Measurements from ENCODE around the gene TRPM1. TPM values are rescaled to one million over a fixed set of nuclear protein-coding genes. Genes with fewer than 3 reads are reported as not detected.
"Not testable (repeated sequence)": the region's sequence is repeated elsewhere in the genome, so short reads cannot be mapped to it uniquely, and the experiment has no call there.

The TRPM1 gene
- total RNA-seq, 1 donor from 2014 or later, result not detected

DNA sequence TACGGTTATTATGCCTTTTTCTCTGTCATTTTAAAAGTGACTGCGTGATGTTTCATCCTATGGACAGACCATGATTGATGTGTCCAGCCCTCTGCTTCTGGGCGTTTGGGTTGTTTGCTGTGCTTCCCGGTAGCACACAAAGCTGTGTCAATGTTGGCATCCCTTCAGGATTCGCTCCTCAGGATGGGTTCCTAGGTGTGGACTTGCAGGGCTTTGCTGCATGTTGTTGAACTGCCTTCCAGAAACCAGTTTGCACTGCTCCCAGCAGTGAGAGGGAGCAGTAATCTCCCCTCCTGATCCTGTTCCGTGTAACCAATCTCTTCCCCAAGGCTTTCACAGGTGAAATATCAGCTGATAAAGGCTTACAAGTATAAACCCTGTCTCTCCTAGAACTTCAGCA, 787 bp downstream of the TRPM1 start:
- Histone ChIP-seq H3K4me1 (ENCODE audit: control insufficient read depth in 3 of 3, insufficient read depth in 3 of 3, low read length in 3 of 3) (no peaks in the 10 kb centered on the region), H3K9me3 (ENCODE audit: control insufficient read depth in 3 of 3, low read length in 3 of 3) (no peaks in the 10 kb centered on the region), H3K36me3 (ENCODE audit: control insufficient read depth in 3 of 3, insufficient read depth in 3 of 3, low read length in 3 of 3) (no peaks in the 10 kb centered on the region), H3K27me3 (ENCODE audit: control insufficient read depth in 3 of 3, insufficient read depth in 3 of 3, low read length in 3 of 3) (peaks cover 0 to 3% (median 0%) of the 10 kb centered on the region in 3 donors), H3K4me3 (ENCODE audit: low read length in 3 of 3) (no peak overlapping the region), H3K27ac (ENCODE audit: low read depth, low read length) (no peak overlapping the region), H3K9ac (ENCODE audit: low read depth in 1 of 3, low read length in 3 of 3) (no peak overlapping the region)

DNA sequence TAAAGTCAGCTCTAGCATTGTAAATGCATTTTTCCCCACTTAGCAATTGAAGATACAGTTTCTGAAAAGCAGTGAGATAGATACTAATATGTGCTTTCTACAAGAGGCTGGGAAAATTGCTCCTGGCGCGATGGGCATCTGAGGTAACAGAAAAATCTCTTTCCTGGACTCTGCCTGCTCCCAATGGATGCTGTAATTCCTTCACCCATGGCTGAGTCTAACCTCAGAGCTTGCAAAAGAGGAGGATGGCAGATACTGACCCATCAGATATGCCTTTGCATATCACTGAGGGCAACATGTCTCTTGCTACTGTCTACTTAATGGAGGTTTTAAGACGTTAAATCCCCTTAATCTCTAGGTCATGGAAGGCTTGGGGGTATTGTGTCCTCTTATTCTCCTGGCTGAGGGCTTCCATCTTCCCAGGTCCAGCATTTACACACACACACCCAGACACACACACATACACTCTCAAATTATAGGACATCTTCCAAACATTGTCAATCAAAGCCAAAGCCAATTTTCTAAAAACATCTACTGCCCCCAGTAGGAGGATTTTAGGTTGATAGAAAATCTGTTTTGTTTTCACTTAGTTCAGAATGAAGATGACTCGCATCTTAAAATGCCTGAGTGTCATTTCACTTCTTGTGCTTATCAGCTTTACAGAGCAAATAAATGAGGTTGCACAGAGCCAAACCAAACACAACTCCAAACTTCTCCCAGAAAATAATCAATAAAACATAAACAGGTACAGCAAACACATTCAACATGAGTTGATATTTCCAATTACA, 2.4 kb downstream of the TRPM1 start:
- Histone ChIP-seq H3K27me3 (ENCODE audit: control insufficient read depth in 3 of 3, insufficient read depth in 3 of 3, low read length in 3 of 3) (peaks cover 0 to 3% (median 0%) of the 10 kb centered on the region in 3 donors), H3K9me3 (ENCODE audit: control insufficient read depth in 3 of 3, low read length in 3 of 3) (no peaks in the 10 kb centered on the region), H3K4me1 (ENCODE audit: control insufficient read depth in 3 of 3, insufficient read depth in 3 of 3, low read length in 3 of 3) (no peaks in the 10 kb centered on the region), H3K9ac (ENCODE audit: low read depth in 1 of 3, low read length in 3 of 3) (no peak overlapping the region), H3K27ac (ENCODE audit: low read depth, low read length) (no peak overlapping the region), H3K36me3 (ENCODE audit: control insufficient read depth in 3 of 3, insufficient read depth in 3 of 3, low read length in 3 of 3) (no peaks in the 10 kb centered on the region), H3K4me3 (ENCODE audit: low read length in 3 of 3) (no peak overlapping the region)

DNA sequence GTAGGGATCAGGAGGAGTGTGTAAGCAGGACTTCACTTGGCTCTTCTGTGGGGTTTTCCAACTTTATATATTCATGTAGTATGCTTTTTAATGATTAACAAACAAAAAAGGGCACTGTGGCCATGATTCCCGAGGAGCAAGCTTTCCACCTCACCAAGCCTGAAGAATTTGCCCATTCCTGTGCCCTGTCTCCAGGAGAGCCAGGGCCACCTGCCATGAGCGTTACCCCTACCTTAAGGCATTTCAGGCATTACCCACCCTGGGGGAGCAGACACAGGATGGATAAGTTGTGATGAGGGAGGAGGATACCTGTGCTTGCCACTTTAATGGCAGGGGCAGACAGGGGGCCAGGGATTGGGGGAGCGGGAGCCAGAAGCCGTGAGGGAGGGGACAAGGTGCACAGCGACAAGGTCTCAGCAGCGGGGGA, 3.0 kb downstream of the TRPM1 start:
- Histone ChIP-seq H3K36me3 (ENCODE audit: control insufficient read depth in 3 of 3, insufficient read depth in 3 of 3, low read length in 3 of 3) (no peaks in the 10 kb centered on the region), H3K9me3 (ENCODE audit: control insufficient read depth in 3 of 3, low read length in 3 of 3) (no peaks in the 10 kb centered on the region), H3K4me1 (ENCODE audit: control insufficient read depth in 3 of 3, insufficient read depth in 3 of 3, low read length in 3 of 3) (no peaks in the 10 kb centered on the region), H3K27ac (ENCODE audit: low read depth, low read length) (no peak overlapping the region), H3K27me3 (ENCODE audit: control insufficient read depth in 3 of 3, insufficient read depth in 3 of 3, low read length in 3 of 3) (peaks cover 0 to 3% (median 0%) of the 10 kb centered on the region in 3 donors), H3K9ac (ENCODE audit: low read depth in 1 of 3, low read length in 3 of 3) (no peak overlapping the region), H3K4me3 (ENCODE audit: low read length in 3 of 3) (no peak overlapping the region)

DNA sequence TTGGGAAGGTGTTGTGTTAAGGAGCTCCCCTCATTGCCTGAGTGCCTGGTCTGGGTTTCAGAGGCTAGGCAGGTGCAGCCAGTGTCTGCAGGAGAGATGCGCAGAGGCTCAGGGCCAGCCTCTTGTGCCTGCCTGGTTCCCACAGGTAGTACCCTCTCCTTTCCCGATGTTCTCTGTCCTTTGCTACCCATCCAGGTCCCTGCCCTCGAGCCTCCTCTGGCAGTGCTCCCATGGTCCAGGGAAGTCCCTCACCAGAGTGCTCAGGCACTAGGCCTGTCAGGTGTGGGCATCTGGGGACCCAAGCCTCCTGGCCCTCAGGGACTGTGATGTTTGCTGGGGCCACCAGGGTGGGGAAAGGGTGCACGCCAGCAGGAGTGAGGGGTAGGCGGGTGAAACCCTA, 5.0 kb downstream of the TRPM1 start:
- H3K27ac ChIP-seq (ENCODE audit: low read depth, low read length), result no peak overlapping the region

GRCh38 chr15:31091481-31091880, 10.0 kb downstream of the TRPM1 start:
- Histone ChIP-seq H3K27me3 (ENCODE audit: control insufficient read depth in 3 of 3, insufficient read depth in 3 of 3, low read length in 3 of 3) (peaks cover 0 to 2% (median 0%) of the 10 kb centered on the region in 3 donors), H3K9me3 (ENCODE audit: control insufficient read depth in 3 of 3, low read length in 3 of 3) (no peaks in the 10 kb centered on the region), H3K4me1 (ENCODE audit: control insufficient read depth in 3 of 3, insufficient read depth in 3 of 3, low read length in 3 of 3) (no peaks in the 10 kb centered on the region), H3K4me3 (ENCODE audit: low read length in 3 of 3) (no peak overlapping the region), H3K9ac (ENCODE audit: low read depth in 1 of 3, low read length in 3 of 3) (no peak overlapping the region), H3K36me3 (ENCODE audit: control insufficient read depth in 3 of 3, insufficient read depth in 3 of 3, low read length in 3 of 3) (no peaks in the 10 kb centered on the region), H3K27ac (ENCODE audit: low read depth, low read length) (no peak overlapping the region)

More for the DNA sequence above, 5.0 kb downstream of the TRPM1 start:
- H3K4me1 ChIP-seq (ENCODE audit: control insufficient read depth in 3 of 3, insufficient read depth in 3 of 3, low read length in 3 of 3), result no peaks in the 10 kb centered on the region
- no peaks in the 10 kb centered on the region for H3K9me3 ChIP-seq (ENCODE audit: control insufficient read depth in 3 of 3, low read length in 3 of 3)
- H3K27me3 ChIP-seq (ENCODE audit: control insufficient read depth in 3 of 3, insufficient read depth in 3 of 3, low read length in 3 of 3), result peaks cover 0 to 3% (median 0%) of the 10 kb centered on the region in 3 donors
- no peaks in the 10 kb centered on the region for H3K36me3 ChIP-seq (ENCODE audit: control insufficient read depth in 3 of 3, insufficient read depth in 3 of 3, low read length in 3 of 3)
- no peak overlapping the region for H3K4me3 ChIP-seq (ENCODE audit: low read length in 3 of 3)
- no peak overlapping the region for H3K9ac ChIP-seq (ENCODE audit: low read depth in 1 of 3, low read length in 3 of 3)

GRCh38 chr15:31090766-31091165, 10.8 kb downstream of the TRPM1 start:
- H3K4me3 ChIP-seq (ENCODE audit: low read length in 3 of 3), result no peak overlapping the region
- H3K36me3 ChIP-seq (ENCODE audit: control insufficient read depth in 3 of 3, insufficient read depth in 3 of 3, low read length in 3 of 3), result no peaks in the 10 kb centered on the region
- H3K27me3 ChIP-seq (ENCODE audit: control insufficient read depth in 3 of 3, insufficient read depth in 3 of 3, low read length in 3 of 3), result no peaks in the 10 kb centered on the region
- H3K9ac ChIP-seq (ENCODE audit: low read depth in 1 of 3, low read length in 3 of 3), result no peak overlapping the region
- no peaks in the 10 kb centered on the region for H3K9me3 ChIP-seq (ENCODE audit: control insufficient read depth in 3 of 3, low read length in 3 of 3)
- H3K4me1 ChIP-seq (ENCODE audit: control insufficient read depth in 3 of 3, insufficient read depth in 3 of 3, low read length in 3 of 3), result no peaks in the 10 kb centered on the region
- no peak overlapping the region for H3K27ac ChIP-seq (ENCODE audit: low read depth, low read length)

GRCh38 chr15:31089368-31090047, 12.0 kb downstream of the TRPM1 start:
- H3K4me3 ChIP-seq (ENCODE audit: low read length in 3 of 3), result no peak overlapping the region

GRCh38 chr15:31088672-31089367, 12.7 kb downstream of the TRPM1 start:
- Histone ChIP-seq H3K4me1 (ENCODE audit: control insufficient read depth in 3 of 3, insufficient read depth in 3 of 3, low read length in 3 of 3) (peaks cover 0 to 2% (median 0%) of the 10 kb centered on the region in 3 donors), H3K4me3 (ENCODE audit: low read length in 3 of 3) (no peak overlapping the region), H3K27me3 (ENCODE audit: control insufficient read depth in 3 of 3, insufficient read depth in 3 of 3, low read length in 3 of 3) (peaks cover 0 to 3% (median 0%) of the 10 kb centered on the region in 3 donors), H3K9me3 (ENCODE audit: control insufficient read depth in 3 of 3, low read length in 3 of 3) (no peaks in the 10 kb centered on the region), H3K9ac (ENCODE audit: low read depth in 1 of 3, low read length in 3 of 3) (no peak overlapping the region), H3K27ac (ENCODE audit: low read depth, low read length) (no peak overlapping the region), H3K36me3 (ENCODE audit: control insufficient read depth in 3 of 3, insufficient read depth in 3 of 3, low read length in 3 of 3) (no peaks in the 10 kb centered on the region)

More at GRCh38 chr15:31089368-31090047, 12.0 kb downstream of the TRPM1 start:
- no peaks in the 10 kb centered on the region for H3K4me1 ChIP-seq (ENCODE audit: control insufficient read depth in 3 of 3, insufficient read depth in 3 of 3, low read length in 3 of 3)
- no peak overlapping the region for H3K9ac ChIP-seq (ENCODE audit: low read depth in 1 of 3, low read length in 3 of 3)
- H3K36me3 ChIP-seq (ENCODE audit: control insufficient read depth in 3 of 3, insufficient read depth in 3 of 3, low read length in 3 of 3), result no peaks in the 10 kb centered on the region
- H3K27me3 ChIP-seq (ENCODE audit: control insufficient read depth in 3 of 3, insufficient read depth in 3 of 3, low read length in 3 of 3), result no peaks in the 10 kb centered on the region
- no peaks in the 10 kb centered on the region for H3K9me3 ChIP-seq (ENCODE audit: control insufficient read depth in 3 of 3, low read length in 3 of 3)
- H3K27ac ChIP-seq (ENCODE audit: low read depth, low read length), result no peak overlapping the region

GRCh38 chr15:31088041-31088440, 13.5 kb downstream of the TRPM1 start:
- not testable (repeated sequence) for H3K4me3 ChIP-seq (ENCODE audit: low read length in 3 of 3); H3K27ac ChIP-seq (ENCODE audit: low read depth, low read length); H3K27me3 ChIP-seq (ENCODE audit: control insufficient read depth in 3 of 3, insufficient read depth in 3 of 3, low read length in 3 of 3); H3K9ac ChIP-seq (ENCODE audit: low read depth in 1 of 3, low read length in 3 of 3); H3K36me3 ChIP-seq (ENCODE audit: control insufficient read depth in 3 of 3, insufficient read depth in 3 of 3, low read length in 3 of 3); H3K4me1 ChIP-seq (ENCODE audit: control insufficient read depth in 3 of 3, insufficient read depth in 3 of 3, low read length in 3 of 3); H3K9me3 ChIP-seq (ENCODE audit: control insufficient read depth in 3 of 3, low read length in 3 of 3)

DNA sequence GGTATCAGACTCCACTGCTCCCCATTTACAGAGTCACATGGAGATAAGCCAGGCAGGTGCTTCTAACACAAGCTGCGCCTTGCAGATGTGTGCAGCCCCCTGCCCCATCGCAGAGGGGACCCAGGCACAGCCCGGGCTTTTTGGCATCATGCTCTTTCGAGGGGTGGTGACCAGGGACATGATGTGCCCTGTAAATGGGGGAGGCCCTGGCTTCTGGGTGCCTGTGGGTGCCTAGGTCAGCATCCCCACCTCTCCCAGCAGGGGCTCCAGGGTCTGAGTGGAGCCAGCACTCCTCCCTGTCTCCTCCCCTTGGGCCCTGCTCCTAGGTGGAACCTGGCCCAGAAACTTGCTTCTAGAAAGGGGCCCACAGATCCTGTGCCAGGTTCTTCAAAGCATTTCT, 15.2 kb downstream of the TRPM1 start:
- H3K36me3 ChIP-seq (ENCODE audit: control insufficient read depth in 3 of 3, insufficient read depth in 3 of 3, low read length in 3 of 3), result no peaks in the 10 kb centered on the region
- H3K9me3 ChIP-seq (ENCODE audit: control insufficient read depth in 3 of 3, low read length in 3 of 3), result no peaks in the 10 kb centered on the region
- peaks cover 0 to 7% (median 0%) of the 10 kb centered on the region in 3 donors for H3K4me1 ChIP-seq (ENCODE audit: control insufficient read depth in 3 of 3, insufficient read depth in 3 of 3, low read length in 3 of 3)
- H3K27ac ChIP-seq (ENCODE audit: low read depth, low read length), result no peak overlapping the region
- no peak overlapping the region for H3K4me3 ChIP-seq (ENCODE audit: low read length in 3 of 3)
- no peak overlapping the region for H3K9ac ChIP-seq (ENCODE audit: low read depth in 1 of 3, low read length in 3 of 3)
- peaks cover 0 to 3% (median 0%) of the 10 kb centered on the region in 3 donors for H3K27me3 ChIP-seq (ENCODE audit: control insufficient read depth in 3 of 3, insufficient read depth in 3 of 3, low read length in 3 of 3)

Measured in skeletal muscle tissue (tissue), 4 donors.